Kidney tubule cell (primary cell): ENCODE data around the gene MRC2.

Experiments used
- DNase-seq: peaks from one replicate; pipeline ENCODE4 v3.0.0-alpha.2; 2018; ENCODE audit warnings: low spot score

MRC2 gene

DNA sequence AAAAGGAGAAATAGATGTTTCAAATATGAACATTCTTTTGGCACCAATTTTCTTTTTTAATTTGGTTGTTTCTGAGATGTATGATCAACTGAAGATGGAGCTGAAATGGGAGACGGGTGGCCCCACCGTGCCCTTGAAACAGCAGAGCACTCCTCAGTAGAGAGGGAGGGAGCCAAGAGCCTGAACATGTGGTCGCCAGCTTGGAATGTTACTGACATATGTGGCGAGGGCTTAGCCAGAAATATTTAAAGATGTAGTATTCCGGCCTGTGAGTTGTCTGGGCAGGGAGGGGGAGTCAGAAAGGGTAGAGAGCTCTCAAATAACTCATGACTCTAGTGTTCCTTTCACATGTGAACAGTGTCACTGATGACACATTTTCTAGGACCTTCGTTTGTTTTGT, 13.3 kb upstream of the MRC2 start:
- DNase-seq: peak; percentile 64

DNA sequence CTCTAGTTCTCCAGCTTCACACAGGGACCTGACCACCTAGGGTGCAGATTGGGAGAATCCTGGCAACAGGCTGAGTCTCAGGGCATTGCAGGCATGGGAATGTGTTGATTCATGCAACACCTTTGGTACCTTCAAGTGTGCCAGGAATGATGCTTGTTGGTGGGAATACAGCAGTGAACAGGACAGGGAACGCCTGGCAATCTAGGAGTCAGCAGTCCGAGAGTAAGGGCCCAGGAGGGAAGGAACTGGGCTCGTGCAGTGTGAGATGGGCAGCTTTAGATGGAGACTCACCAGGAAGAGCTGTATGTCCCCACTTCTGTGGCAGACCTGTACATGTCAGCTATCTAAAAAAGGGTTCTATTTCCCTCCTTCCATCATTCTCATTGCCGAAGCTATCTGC, 12.0 kb upstream of the MRC2 start:
- no peak for DNase-seq

DNA sequence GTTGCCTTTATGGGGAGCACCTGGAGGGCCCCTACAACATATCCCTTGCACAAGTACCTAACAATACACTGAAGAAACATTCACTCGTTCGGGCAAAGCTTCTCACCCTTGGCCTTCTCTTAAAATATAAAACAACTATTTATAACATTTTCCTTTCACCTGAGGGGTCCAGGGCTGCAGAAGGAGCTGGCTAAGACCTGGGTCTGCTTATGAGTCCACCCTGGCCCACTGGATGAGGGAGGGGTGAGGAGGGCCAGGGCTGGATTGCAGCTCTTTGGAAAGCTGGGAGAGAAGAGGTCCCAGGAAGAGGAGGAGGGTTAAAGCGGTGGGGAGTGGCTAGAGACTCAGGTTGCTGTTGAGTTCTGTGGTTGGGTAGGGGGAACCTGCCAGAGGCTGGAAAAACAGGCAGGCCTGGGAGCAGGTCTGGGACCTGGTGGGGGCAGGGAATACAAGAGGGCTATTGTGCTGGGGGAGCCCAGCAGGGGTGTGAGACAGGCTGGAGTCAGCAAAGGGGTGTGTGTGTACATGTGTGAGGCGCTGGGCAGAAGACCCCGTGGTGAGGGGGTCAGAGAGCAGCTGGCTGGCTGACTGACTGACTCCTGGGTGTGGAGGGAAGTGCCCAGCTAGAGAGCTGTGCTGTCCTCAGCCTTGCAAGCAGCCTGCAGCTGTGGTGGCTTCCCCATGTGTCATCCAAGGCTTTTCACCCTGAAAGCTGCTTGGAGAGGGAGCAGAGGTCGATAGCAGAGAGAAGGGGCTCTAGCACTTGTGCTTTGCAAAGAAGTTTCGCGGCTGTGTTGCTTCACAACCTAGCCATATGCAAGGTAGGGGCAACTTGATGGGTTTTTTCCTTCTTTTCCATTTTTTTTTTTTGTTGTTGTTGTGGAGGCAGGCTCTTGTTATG, 10.2 kb upstream of the MRC2 start:
- DNase-seq: no peak

DNA sequence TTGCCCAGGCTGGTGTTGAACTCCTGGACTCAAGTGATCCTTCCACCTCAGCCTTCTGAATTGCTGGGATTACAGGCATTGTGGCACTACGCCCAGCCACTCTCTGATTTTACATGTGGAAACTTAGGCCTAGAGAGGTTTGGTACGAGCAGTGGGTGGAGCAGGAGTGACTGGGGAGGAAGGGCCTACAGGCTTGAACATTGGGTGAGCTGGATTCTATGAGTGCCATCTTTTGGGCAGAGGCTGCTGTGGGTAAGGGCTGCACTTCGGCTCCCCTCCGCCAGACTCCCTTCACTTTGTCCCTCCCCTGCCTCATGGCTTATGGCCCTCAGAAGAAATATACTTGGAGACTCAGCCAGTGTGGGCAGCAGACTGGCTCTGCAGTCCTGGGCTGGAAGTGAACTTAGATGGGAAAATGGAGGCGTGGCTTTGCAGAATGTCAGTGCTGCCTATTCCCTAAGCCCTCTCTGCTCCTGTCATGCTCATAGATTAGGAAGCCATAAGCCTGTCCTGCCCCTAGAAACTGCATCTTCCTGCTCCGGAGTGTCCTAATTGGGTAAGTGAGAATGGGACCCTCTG, 9.5 kb upstream of the MRC2 start:
- no peak for DNase-seq

DNA sequence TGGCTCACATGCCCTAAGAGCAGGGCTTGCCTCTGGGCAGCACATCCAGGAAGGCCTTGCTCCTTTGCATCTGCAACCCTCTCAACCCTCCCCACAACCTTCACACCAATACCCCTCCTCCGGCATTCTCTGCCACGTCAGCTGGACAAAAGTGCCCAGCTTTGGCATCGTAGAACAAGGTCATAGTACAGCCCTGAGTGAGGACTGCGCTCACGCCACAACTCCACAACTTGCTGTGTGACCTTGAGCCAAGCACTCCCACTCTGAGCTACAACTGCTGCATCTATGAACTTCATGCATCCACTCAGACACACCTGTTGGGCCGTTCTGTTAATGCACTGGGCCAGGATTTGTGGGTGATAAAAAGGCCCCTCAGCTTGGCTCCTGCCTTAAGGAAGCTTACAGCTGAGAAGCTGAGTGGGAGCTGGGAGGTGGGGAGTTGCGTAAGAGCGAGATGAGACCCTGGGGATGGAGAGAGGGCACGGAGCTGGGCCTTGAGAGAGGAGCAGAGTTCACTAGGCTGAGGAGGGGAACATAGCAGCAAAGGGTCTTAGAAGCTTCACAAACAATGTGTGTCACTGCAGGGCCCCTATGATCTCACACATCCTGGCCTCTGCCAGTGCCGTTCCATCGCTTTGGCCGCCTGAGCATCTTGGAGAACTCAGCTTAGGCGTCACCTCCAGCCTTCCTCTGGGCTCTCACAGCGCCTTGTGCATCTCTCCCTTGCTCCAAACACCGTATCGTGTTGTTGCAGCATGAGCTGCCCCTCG, 8.6 kb upstream of the MRC2 start:
- no peak for DNase-seq

DNA sequence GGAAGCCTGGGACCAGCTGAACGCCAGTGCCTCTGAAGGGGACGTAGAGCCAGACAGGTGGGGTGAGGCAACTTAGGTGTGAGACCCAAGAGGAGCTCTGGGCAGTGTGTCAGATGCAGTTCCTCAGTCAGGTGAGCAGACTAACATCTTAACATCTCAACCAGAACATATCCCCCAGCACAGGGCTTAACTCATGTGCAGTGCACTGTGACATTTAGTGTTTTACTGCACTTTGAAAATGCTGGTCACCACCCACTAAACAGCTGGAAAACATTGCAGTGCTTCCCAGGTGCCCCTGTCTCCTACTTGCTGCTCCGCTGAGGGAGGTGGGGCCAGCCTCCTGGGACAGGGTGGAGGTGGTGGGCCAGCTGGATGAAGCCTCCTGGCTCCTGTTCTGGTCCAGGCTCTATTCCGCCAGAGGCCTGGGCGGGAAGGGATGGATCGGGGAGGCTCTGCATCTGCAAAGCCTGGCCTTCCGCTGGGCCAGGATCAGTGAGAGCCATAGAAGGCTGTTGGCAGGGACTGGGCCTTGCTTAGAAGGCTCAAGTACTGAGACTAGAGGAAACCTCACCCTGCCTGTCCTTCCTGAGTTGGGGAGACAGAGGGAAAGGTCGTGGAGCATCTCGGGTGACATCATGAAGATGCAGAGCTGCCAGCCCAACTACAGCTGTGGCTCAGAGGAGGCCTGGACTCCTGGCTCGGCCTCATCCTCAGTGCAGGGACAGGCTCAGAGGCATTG, 7.9 kb upstream of the MRC2 start:
- no peak for DNase-seq

DNA sequence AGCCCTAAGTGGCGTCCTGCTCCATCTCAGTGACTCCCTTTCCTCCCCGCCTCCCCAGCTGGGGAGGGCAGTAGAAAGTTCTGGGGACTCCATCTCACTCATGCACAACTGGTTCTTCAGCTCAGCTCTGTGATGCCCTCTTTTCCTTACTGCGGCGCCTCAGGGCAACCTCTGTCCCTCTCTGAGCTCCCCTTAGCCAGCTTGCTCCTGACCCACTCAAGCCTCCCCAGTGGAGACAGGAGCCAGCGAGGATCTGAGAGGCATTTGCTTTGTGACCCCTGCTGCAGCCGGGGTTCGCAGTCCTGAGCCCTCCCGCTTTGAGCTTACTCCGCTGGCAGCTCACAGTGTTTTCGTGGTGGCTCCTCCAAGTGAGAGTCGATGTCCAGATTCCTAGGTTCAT, 6.2 kb upstream of the MRC2 start:
- no peak for DNase-seq

DNA sequence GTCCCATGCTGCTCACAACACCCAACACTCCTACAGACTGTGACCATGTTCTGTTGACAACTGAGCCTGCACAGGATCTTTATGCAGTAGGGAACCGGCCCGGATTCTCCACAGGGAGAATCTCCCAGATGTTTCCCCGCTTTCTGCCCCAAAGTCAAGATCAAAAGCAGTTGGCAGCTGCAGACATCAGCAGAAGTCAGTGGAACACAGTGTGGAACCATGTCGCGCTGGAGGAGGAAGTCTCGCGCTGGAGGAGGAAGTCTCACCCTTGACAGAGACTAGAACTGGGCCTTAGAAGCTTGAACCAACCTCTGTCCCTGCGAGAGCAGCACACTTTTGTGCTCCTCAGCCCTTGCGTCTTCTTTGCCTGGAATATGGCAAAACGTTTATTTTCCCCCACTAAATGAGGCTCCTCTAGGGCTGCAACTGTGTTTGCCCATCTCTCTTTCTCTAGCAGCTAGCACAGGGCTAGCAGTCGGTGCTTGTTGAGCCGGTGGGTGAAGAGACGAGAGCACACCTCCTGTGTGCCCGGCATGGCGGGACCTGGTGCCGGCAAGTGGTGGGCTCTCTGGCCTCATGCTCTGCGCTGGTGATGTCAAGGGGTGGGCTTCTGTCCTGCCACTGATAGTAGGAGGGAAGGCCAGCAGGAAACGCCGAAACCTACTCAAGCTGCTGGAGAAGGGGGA, 2.1 kb upstream of the MRC2 start:
- no peak for DNase-seq

DNA sequence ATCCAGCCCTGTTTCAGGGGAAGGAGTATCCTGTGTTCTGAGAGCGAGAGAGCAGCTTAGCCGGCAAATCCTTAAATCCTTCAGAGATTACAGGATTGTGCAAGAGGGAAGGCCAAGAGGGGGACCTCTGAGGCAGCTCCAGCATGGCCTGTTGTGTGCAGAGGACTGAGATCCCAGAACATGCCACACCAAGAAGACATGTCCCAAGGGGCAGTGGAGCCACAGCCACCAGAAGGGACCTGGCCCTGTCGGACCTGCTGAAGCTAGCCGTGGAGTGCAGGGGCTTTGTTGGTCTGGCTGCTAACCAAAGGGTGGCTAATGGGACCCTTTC, 1.6 kb upstream of the MRC2 start:
- no peak for DNase-seq

DNA sequence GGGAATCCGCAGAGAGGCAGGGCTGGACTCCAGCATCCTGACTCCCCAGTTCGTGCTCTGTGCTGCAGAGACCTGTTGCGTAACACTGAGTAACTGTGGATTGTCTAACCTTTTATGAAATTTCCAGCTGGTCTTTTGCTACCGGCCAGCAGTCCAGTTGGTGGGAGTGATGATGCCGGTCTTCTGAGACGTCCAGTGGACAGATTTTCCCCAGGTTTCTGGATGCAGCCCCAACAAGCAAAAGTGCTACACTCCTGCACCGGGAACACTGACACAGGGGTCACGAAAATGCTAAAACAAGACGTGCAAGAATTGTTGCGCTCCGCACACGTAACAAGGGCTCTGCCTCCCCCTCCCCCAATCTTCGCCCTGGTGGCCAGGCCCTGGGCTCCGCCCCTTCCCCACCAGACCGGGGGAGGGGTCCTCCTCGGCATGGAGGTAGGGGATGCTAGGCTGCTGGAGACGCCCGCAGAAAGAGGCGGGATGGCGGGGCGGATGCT, 701 bp upstream of the MRC2 start:
- peak; percentile 40 for DNase-seq

DNA sequence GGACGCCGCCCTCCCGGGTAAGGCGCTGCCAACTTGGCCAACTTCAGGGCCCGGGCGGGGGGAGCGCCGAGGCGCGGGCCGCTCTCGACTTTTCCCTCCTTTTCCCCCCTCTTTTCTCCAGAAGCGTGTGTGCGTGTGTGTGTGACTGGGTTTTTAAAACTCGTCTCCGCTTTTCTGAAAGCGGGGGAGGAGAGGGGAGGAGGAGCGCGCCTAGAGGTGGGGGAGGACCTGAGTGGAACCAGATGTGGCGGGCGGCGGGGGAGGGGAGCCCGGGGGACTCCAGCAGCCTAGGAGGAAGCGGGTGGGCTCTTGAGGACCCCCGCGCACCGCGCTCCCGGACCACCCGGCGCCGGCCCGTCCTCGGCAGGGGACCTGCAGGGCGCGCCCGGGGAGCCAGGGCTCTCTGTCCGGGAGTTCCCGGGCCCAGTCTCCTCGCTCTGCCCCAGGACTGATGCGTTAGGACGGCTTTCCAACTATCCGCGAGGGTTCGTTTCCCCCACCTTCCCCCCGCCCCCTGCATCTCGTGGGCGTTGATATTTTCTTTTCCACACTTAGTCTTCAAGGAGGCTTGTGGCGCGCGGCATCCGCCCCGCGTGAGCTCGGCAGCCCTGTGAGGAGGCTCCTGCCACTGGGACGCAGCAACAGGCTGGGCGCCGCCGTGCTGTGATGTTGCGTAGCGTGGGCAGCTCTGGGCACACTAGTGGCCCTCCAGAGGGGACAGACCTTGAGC, 599 bp downstream of the MRC2 start:
- DNase-seq: peak; percentile 30

DNA sequence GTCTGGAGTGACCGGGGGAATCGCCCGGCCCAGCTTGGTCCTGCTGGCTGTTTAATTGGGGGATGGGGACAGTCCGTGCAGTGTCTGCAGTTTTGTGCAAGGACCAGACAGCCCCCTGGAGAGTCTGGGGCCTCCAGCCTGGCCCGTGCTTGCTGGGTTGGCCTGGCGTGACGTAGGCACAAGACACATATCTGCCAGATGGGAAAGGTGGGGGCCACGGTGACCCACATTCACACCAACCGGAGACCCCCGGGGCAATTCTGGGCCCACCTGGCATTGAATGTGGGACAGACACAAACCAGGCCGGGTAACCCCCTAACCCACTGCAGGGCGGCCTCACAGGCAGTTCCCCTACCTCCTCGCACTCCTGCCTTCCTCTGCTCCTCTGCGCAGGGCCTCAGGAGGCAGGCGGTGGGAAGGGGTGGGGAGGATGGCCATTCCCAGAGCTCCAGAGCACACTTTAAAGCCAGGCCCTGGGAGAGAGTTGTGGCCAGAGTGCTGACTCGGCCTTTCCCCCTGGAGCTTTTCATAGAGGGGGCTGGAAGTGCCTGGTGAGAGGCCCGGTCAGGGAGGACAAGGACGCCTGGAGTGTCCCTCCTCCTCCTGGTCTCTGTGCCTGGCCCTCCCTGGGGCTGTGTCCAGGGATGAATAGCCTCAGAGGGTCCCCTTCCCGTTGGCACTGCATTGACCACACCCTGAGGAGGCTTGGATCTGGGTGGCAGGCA, 1.5 kb downstream of the MRC2 start:
- DNase-seq: no peak

DNA sequence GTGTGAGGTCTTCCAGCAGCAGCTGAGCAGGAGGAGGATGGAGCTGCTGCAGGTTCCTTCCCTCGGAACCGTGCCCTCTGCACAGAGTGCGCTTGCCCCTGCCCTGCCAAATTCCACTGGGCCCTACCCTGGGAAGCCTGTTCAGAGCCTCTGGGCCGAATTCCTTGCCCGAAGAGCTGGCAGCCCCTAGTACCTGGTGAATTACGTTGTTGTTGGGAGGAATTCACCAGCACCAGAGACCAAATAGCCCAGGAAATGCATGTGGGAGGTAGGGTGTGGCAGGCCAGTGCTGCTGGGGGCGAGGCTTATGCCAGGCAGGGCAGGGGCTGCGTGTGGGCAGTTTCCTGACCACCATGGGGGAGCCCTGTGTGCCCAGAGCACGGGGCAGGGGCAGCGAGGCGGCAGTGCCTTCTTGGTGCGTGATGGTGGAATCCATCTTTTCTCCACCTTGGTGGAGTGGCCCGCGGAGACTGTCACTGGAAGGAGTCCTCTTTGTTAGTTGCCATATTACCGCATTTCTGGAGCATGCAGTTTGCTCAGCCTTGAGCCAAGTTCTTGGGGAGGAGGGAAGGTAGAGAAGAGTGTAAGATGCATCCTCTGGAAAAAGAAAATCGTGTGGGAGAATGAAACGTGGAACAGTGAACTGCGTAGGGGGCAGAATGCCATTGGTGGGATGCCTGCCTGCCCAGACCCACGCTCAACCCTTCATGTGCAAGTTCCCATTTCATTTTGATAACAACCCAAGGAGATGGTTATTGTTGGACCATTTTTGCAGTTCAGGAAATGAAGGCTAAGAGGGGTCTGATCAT, 2.3 kb downstream of the MRC2 start:
- DNase-seq: no peak

DNA sequence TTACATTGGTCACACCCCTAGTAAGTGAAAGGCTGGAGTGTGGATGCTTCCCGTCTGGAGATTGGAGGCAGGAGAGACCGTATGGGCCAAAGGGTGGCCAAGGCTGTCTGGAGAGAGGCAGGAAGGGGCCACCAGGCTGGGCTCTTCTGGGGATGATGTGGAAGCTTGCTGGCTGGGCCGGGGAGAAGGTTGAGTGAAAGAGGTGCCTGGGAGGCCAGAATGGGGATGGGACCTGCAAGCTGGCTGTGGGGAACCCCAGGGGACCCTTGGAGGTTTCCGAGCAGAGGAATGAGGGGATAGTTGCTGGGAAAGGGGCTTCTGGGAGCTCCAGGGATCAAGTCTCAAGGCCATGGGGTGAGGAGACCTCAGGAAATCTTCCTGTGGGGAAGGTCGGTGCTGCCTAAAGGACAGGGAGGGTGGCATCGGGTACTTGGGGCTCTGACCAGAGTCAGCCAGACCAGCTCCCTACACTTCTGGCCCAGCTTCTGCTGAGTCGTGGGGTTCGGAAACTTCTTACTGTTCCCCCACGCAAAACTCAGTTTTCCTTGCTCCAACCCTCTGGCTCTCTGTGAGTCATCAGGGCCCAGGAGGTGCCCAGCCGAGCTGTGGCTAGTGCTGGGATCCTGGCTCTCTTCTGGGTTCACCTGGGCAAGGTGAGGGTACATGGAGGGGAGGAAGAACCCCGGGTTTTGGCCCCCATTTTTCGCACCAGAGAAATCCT, 3.1 kb downstream of the MRC2 start:
- no peak for DNase-seq

DNA sequence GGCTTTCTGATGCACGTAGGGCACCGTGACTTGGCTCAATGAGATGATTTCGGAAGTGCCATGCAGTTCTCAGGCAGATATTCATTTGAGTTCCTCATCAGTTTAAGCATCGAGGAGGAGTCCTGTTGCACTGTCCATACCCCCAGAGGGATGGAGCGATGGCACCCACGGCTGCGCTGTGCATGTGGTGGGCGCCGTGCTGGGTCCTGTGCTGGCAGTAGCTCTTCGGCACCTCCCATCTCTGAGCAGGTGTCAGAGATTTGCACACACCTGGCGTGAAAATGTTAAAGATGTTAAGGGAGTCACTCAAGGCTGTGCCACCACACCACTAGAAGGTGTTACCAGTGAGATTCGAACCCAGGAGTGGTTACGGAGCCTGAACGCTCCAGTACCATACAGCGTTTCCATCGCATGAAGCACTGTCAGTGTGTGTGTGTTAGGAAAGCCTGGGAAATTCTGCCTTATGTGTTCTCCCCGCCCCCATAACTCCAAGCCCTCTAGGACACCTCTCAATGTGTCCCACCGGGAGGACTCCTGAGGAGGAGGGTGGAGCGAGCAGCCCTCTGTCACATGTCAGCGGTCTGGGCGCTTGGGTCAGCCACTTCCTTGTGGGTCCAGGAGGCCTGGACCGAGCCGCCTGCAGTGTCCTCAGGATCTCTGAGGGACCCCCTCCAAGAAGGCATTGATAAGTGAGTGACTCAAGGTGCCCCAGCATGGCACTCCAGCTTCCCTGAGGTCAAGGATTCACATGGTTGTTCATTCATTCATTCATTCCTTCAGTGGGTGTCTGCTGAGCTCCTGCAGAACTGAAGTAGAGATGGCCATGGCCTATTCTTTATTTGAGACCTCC, 3.8 kb downstream of the MRC2 start:
- DNase-seq: no peak

DNA sequence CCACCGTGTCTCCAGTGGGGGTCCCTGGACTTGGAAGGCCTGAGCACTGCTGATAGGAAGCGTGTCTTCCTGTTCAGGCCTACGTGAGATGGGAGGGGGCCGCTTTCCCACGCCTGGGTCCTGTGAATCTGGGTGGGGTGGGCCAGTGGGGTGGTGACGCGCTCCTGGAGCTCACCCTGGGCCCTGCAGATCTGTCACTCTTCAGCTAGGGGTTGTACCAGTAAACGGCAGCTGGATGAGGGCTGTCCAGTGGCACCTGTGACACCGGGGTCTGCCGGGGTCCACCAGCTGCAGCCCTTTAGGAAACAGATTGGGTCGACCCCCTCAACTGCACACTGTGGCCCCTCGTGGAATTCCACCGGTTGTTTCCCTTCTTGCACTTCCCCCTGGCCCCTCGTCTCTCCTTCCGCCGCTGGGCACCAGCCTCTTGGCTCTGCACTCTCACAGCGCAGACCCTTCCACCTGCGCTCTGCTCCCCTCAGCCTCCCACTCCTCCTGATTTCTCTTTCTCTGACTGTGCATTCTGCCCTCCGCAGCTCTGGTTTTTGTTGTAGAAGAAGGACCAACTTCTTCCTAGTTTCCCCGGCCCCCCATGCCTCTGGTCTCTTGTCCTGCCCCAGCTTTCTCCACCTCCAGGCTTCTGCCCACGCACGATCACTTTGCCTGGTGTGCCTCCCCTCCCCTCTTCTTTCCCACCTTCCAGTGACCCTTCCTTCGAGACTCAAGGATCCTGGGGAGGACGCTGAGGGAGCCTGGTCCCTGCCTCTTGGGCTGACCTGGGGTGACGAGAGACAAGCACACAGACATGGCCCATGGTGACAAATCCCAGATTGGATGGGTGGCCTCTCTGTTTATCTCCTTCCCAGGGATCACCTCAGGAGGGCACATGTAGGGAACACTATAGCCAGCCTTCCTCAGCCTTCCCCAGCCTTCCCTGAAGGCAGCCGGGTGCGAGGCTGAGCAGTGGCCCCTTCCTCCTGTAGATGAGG, 4.8 kb downstream of the MRC2 start:
- no peak for DNase-seq

DNA sequence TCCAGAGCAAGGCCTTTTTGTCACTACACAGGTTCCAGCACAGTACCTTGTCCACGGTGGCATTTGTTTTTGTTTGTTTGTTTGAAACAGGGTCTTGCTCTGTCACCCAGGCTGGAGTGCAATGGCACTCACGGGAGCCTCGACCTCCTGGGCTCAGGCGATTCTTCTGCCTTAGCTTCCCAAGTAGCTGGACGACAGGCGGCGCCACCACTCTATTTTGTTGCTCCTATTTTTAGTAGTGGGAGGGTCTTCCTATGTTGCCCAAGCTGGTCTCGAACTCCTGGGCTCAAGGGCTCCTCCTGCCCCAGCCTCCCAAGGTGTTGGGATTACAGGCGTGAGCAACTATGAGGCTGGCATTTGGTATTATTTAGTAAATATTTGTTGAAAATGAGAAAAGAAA, 10.3 kb downstream of the MRC2 start:
- DNase-seq: no peak
